ENCODE data around the gene RNF225.

GRCh38 chr19:58350001-58350861 lies 45.2 kb upstream of the RNF225 start:
- TF ChIP-seq POLR2A (IDR thresholded peaks at IDR 0.05; ENCODE audit: low read length), result no peak
- no peak for TF ChIP-seq GATA1 (IDR thresholded peaks at IDR 0.05; ENCODE audit: low read depth, low read length)

All from erythroblast (primary cell).